K562 (cell line): ENCODE measurements around the gene SLC25A21. TPM values are rescaled to one million over a fixed set of nuclear protein-coding genes. Genes with fewer than 3 reads are reported as not detected.

ENCODE experiments used
- CTBP1 ChIP-seq: fragments of 450-650 bp; IDR thresholded peaks from 2 replicates; pipeline ENCODE4 v1.6.1; 2016; ENCODE audit warnings: borderline replicate concordance
- E2F6 ChIP-seq, 2 experiments: IDR thresholded peaks; 2 replicates each; pipeline ENCODE4 v1.6.1; 2011; ENCODE audit warnings: borderline replicate concordance in 1 of 2, control low read depth in 1 of 2, low read depth in 1 of 2, low read length in 1 of 2, mild to moderate bottlenecking in 1 of 2, mixed read lengths in 1 of 2, moderate library complexity in 1 of 2; ENCODE audit not compliant: insufficient read depth in 1 of 2, insufficient read length in 1 of 2, poor library complexity in 1 of 2, severe bottlenecking in 1 of 2; ENCODE audit errors: extremely low read depth in 1 of 2
- IRF2 ChIP-seq: sonication (generic); formaldehyde crosslinking; IDR thresholded peaks from 2 replicates; pipeline ENCODE4 v1.8.1; 2022; ENCODE audit warnings: mild to moderate bottlenecking, missing genetic modification reagents
- MAX ChIP-seq: sonication (generic); formaldehyde crosslinking; IDR thresholded peaks from 2 replicates; pipeline ENCODE4 v1.9.0; 2022; ENCODE audit warnings: mild to moderate bottlenecking, missing genetic modification reagents
- MGA ChIP-seq: fragments of 450-650 bp; IDR thresholded peaks from 2 replicates; pipeline ENCODE4 v1.6.1; 2016; ENCODE audit warnings: mild to moderate bottlenecking, moderate library complexity
- POLR2A ChIP-seq: fragments of 450-650 bp; conservative IDR thresholded peaks from 2 replicates; pipeline ENCODE4 v1.6.1; 2016
- SETDB1 ChIP-seq: IDR thresholded peaks from one replicate; pipeline ENCODE4 v1.6.1; 2012; ENCODE audit warnings: low read length, control low read depth, inconsistent platforms
- TFAP4 ChIP-seq: sonication (generic); formaldehyde crosslinking; IDR thresholded peaks from 2 replicates; pipeline ENCODE4 v1.8.0; 2022; ENCODE audit warnings: missing genetic modification reagents, mild to moderate bottlenecking, moderate library complexity, borderline replicate concordance
- ZBTB33 ChIP-seq: sonication (generic); formaldehyde crosslinking; IDR thresholded peaks from 2 replicates; pipeline ENCODE4 v1.8.1; 2023; ENCODE audit warnings: mild to moderate bottlenecking, missing genetic modification reagents
- polyA plus RNA-seq, 8 experiments: library from polyadenylated mRNA; depleted of rRNA in 4 of 8; stranded (reverse) in 5 of 8; unstranded in 3 of 8; fragments of >200 nt; fragmentation: Nextera tagmentation in 2 of 8; fragmentation: Illumina TruSeq in 1 of 8; extraction: Ambion mirVana in 2 of 8; extraction: Trizol in 1 of 8; gene quantifications; 2 replicates each; pipeline versions ENCODE4 v1.2.1 to v1.2.3, GENCODE V29; 2011 to 2014; ENCODE audit warnings: inconsistent platforms in 1 of 8, missing spikeins in 1 of 8
- total RNA-seq, 7 experiments: library from RNA; depleted of rRNA in 6 of 7; stranded (reverse); fragments of >200 nt in 6 of 7; fragmentation: Illumina TruSeq in 2 of 7; extraction: Trizol in 2 of 7; gene quantifications; 2 replicates each; pipeline versions ENCODE4 v1.2.1 to v1.2.3, GENCODE V29; 2011 to 2021; ENCODE audit warnings: low replicate concordance in 1 of 7

The SLC25A21 gene
- total and polyA plus RNA-seq, 9 of the 15 experiments (the other 6 are each of a cell fraction or from before 2014, with no cell fraction given): 15.2 to 46.7 (median 28.7) TPM

GRCh38 chr14:36662543-36663403 is 509.6 kb downstream of the SLC25A21 start (continued):
- TF ChIP-seq MGA (peak; percentile 5; the same call in 1 of the 2 replicates), SETDB1 (no peak), TFAP4 (CRISPR knock-in tag) (no peak), CTBP1 (no peak), IRF2 (no peak), POLR2A (no peak), ZBTB33 (CRISPR knock-in tag) (peak; percentile 74), MAX (no peak), E2F6 (IDR thresholded peaks at IDR 0.05; ENCODE audit: borderline replicate concordance in 1 of 2, extremely low read depth in 1 of 2, insufficient read depth in 1 of 2, insufficient read length in 1 of 2, low read depth in 1 of 2, low read length in 1 of 2, poor library complexity in 1 of 2, severe bottlenecking in 1 of 2) (peak in 1 of 2 experiments; percentile 15)
